Activated T-cell treated with anti-CD3 and anti-CD28 coated beads for 1 hour (primary cell): ENCODE results near the gene FAM131C.
"Not testable (repeated sequence)": the region's sequence is repeated elsewhere in the genome, so short reads cannot be mapped to it uniquely, and the experiment has no call there.

Experiments used
- DNase-seq: peaks from one replicate; pipeline ENCODE4 v3.0.0-alpha.2; 2020; ENCODE audit warnings: low read depth

Gene FAM131C

GRCh38 chr1:16073490-16074119 lies at the start of gene FAM131C:
TSS of gene FAM131C (minus strand) at chr1:16073651. CDS start at chr1:16073442, 209 bp downstream.
- peak; percentile 25 for DNase-seq

GRCh38 chr1:16122916-16123315 lies 49.5 kb upstream of the FAM131C start:
- peak; percentile 7 for DNase-seq

- DNase-seq, result no peak
Measured at GRCh38 chr1:16122350-16122881, 49.0 kb upstream of the FAM131C start.

- DNase-seq, result no peak
Measured at GRCh38 chr1:16120940-16121410, 47.5 kb upstream of the FAM131C start.

- DNase-seq, result no peak
Measured at GRCh38 chr1:16120407-16120806, 47.0 kb upstream of the FAM131C start.

GRCh38 chr1:16119926-16120325 lies 46.5 kb upstream of the FAM131C start:
- DNase-seq, result no peak

GRCh38 chr1:16119504-16119903 lies 46.1 kb upstream of the FAM131C start:
- no peak for DNase-seq

- DNase-seq, result no peak
Measured at GRCh38 chr1:16118706-16119105, 45.3 kb upstream of the FAM131C start.

GRCh38 chr1:16117936-16118335 lies 44.5 kb upstream of the FAM131C start:
- no peak for DNase-seq

GRCh38 chr1:16117369-16117768 lies 43.9 kb upstream of the FAM131C start:
- no peak for DNase-seq

- DNase-seq, result no peak
Measured at GRCh38 chr1:16116625-16117024, 43.2 kb upstream of the FAM131C start.

GRCh38 chr1:16116002-16116401 lies 42.6 kb upstream of the FAM131C start:
- DNase-seq, result no peak

GRCh38 chr1:16115468-16115983 lies 42.1 kb upstream of the FAM131C start:
- no peak for DNase-seq

GRCh38 chr1:16114527-16115467 lies 41.3 kb upstream of the FAM131C start:
- no peak for DNase-seq

GRCh38 chr1:16112596-16113555 lies 39.4 kb upstream of the FAM131C start:
- DNase-seq, result no peak

- no peak for DNase-seq
Measured at GRCh38 chr1:16111771-16112595, 38.5 kb upstream of the FAM131C start.

GRCh38 chr1:16110884-16111283 lies 37.4 kb upstream of the FAM131C start:
- no peak for DNase-seq

- DNase-seq, result no peak
Measured at GRCh38 chr1:16110456-16110855, 37.0 kb upstream of the FAM131C start.

- no peak for DNase-seq
Measured at GRCh38 chr1:16109571-16109970, 36.1 kb upstream of the FAM131C start.

- DNase-seq, result not testable (repeated sequence)
Measured at GRCh38 chr1:16107039-16107438, 33.6 kb upstream of the FAM131C start.

GRCh38 chr1:16101623-16102022 lies 28.2 kb upstream of the FAM131C start:
- DNase-seq, result no peak
